ENCODE data around the gene MGAT4C.

DNA sequence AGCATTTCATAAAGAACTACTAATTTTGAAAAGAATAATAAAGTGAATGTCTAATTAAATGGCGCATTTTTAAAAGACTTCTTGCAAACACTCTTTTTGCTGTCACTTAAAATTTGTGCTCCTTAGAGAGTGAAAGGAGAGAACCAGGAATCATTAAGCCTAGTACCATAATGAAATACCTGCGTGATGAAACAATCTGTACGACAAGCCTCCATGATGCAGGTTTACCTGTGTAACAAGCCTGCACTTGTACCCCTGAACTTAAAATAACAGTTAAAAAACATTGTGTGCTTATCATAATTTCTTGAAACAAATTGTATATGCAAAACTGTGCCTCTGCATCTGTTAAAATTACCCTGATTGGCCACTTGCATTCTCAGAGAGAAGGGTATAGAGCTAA, 108.1 kb downstream of the MGAT4C start:
- TF ChIP-seq, protein P1, sequence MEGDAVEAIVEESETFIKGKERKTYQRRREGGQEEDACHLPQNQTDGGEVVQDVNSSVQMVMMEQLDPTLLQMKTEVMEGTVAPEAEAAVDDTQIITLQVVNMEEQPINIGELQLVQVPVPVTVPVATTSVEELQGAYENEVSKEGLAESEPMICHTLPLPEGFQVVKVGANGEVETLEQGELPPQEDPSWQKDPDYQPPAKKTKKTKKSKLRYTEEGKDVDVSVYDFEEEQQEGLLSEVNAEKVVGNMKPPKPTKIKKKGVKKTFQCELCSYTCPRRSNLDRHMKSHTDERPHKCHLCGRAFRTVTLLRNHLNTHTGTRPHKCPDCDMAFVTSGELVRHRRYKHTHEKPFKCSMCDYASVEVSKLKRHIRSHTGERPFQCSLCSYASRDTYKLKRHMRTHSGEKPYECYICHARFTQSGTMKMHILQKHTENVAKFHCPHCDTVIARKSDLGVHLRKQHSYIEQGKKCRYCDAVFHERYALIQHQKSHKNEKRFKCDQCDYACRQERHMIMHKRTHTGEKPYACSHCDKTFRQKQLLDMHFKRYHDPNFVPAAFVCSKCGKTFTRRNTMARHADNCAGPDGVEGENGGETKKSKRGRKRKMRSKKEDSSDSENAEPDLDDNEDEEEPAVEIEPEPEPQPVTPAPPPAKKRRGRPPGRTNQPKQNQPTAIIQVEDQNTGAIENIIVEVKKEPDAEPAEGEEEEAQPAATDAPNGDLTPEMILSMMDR (conservative IDR thresholded peaks at IDR 0.05): no peak
- TF ChIP-seq ZFX (IDR thresholded peaks at IDR 0.05): no peak
